SK-MEL-5 (cell line): ENCODE data around the gene ZFPL1. TPM values are rescaled to one million over a fixed set of nuclear protein-coding genes. Genes with fewer than 3 reads are reported as not detected.
"Not testable (repeated sequence)": the region's sequence is repeated elsewhere in the genome, so short reads cannot be mapped to it uniquely, and the experiment has no call there.

Experiments
- DNase-seq: peaks from one replicate; pipeline ENCODE4 v3.0.0-alpha.2; 2016; ENCODE audit warnings: low read depth, low spot score
- in situ Hi-C: cut with HindIII; loops from 2 replicates; pipeline ENCODE4 v1.10.0; 2016; ENCODE audit warnings: low sequenced_read_pairs, high pct_unique_total_duplicates, low pct_unique_long_range_greater_than_20kb
- total RNA-seq: library from RNA; depleted of rRNA; stranded (reverse); fragments of >200 nt; shearing (Covaris generic); gene quantifications from 2 replicates; pipeline ENCODE4 v1.2.3, GENCODE V29; 2014

ZFPL1 gene
- total RNA-seq, 1 experiment from 2014 or later, result 22.2 TPM

DNA sequence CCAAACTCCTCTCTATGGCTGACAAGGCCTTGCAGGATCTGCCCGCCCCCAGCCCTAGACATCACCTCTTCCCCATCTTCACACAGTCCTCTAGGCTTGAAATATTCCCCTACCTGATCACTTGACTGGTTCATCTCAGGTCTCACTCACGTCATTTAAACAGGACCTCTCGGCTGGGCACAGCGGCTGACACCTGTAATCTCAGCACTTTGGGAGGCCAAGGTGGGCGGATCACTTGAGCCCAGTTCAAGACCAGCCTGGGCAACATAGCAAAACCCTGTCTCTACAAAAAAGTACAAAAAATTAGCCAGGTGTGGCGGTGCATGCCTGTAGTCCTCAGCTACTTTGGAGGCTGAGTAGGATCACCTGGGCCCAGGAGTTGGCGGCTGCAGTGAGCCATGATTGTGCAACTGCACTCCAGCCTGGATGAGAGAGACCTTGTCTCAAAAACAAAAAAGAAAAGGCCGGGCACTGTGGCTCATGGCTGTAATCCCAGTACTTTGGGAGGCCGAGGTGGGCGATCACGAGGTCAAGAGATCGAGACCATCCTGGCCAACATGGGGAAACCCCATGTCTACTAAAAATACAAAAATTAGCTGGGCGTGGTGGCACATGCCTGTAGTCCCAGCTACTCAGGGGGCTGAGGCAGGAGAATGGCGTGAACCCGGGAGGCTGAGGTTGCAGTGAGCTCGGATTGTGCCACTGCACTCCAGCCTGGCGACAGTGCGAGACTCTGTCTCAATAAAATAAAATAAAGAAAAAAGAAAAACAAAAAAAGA lies 35.1 kb downstream of the ZFPL1 start:
- DNase-seq, in situ Hi-C loops: not testable (repeated sequence)

- in situ Hi-C loops, result no loop called here
- no peak for DNase-seq
These were observed 35.6 kb downstream of the ZFPL1 start for GRCh38 chr11:65119670-65119995.

DNA sequence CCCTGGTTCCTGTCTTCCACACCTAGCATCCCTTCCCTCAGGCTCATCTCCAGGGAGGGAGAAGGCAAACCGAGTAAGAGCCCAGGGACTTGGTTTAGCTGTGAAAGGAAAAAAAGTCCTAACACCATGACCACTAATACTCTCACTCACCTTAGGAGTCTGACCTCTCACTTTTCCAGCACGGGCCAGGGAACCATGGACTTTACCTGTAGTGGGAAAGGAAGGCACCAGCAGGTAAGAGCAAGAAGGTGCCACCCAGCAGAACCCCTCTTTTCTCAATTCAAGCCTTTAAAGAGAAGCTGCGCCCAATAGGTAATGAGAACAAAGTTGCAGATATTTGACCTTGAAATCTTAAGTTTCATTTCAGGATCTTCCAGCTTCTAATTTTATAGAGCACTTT lies 36.8 kb downstream of the ZFPL1 start:
- no peak for DNase-seq
- in situ Hi-C loops, result no loop called here

DNA sequence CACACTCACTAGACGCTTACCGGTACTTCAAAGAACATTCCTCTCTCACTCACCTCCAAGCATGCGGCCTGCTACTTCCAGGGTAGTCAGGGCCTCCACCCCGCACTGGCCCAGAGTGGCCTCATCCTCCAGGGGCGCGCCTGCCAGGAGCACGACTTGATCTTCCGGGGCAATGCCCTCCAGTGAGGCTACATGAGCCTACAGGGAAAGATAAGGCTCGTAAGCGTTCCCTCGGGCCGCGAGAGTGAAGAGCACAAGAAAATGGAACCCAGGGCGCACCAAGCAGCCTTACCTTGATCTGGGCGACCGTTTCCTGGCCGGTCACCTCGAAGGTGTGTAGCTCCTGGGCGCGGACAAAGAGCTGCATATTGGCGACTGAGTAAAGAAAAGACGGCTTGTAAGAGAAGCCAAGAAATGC lies 37.4 kb downstream of the ZFPL1 start:
- no peak for DNase-seq
- in situ Hi-C loops, result no loop called here

DNA sequence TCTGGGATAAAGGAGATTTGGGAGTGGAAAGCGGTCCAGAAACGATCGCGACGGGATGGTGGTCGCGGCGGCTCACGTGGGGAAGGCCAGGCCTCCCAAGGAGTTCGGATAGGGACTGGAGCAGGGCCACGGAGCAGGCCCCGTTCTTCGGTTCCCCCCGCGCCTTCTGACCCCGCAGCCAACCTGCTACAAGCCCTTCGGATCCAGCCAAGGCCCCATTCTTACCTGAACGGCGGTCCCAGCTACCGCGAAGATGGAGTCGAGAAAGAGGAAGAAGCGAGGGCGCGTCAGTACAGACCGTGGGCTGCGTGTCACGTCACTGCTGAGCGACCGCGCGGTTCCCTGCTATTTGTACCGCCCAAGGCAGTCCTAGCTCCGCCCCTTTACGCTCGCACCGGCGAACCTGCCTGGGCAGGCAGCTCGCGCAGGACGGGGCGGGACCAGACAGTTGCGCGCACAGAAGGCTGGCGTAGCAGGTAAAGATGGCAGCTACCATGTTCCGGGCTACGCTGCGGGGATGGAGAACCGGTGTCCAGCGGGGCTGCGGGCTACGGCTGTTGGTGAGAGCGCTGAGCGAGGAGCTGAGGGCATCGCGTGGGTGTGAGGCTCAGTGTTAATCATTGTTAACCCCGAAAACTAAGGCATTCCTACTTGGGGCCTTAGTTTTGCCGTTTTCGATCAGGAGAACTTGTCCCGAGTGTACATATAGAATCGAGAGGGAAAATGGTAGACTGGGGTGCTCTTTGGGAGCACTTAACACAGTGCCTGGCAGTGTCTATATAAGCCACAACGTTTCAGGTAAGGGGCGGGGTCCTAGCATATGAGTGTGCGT lies 38.1 kb downstream of the ZFPL1 start, which contains the start of the genes FAU and MRPL49:
TSS of gene FAU (minus strand) at position 270 of the 832 bp plus-strand sequence. CDS start 321 bp downstream, outside the sequence.
TSS of gene MRPL49 (plus strand) at position 457 of the 832 bp plus-strand sequence. CDS start at position 483, 26 bp downstream.
- peak; percentile 96 for DNase-seq
- in situ Hi-C loops, result no loop called here

- in situ Hi-C loops, result no loop called here
These were observed 40.6 kb downstream of the ZFPL1 start for GRCh38 chr11:65124480-65125196.

DNA sequence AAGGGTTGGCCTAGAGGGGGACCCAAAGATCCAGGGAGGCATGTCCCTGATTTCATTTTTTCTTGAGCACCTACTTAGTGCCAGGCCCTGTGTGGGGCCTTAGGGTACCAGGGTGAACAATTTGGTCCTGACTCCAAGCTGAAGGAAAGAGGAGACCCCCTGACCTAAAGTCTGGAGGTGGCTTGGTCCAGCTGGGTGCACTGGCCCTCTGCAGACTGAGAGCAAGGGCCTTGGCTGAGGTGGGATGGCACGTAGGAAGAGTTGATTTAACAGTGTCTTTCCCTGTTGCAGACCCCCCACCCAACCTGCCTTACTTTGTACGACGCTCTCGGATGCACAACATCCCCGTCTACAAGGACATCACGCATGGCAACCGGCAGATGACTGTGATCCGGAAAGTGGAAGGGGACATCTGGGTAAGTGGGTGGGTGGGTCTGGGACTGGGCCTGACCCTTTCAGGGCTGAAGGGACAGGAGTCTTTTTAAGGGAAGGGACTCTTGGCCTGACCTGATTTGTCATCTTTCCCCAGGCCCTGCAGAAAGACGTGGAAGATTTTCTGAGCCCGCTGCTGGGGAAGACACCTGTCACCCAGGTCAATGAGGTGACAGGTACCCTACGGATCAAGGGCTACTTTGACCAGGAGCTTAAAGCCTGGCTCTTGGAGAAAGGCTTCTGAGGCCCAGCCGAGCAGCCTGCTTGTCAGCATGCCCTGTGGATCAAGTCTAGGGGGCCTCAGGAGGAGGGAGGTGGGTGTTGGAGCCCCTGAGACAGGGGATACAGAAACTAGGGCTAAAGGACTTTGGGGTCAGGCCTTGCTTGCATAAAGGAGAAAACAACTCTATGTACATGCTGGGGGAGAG lies 41.4 kb downstream of the ZFPL1 start:
- no peak for DNase-seq
- in situ Hi-C loops, result no loop called here

More at GRCh38 chr11:65124480-65125196, 40.6 kb downstream of the ZFPL1 start:
- DNase-seq, result no peak

DNA sequence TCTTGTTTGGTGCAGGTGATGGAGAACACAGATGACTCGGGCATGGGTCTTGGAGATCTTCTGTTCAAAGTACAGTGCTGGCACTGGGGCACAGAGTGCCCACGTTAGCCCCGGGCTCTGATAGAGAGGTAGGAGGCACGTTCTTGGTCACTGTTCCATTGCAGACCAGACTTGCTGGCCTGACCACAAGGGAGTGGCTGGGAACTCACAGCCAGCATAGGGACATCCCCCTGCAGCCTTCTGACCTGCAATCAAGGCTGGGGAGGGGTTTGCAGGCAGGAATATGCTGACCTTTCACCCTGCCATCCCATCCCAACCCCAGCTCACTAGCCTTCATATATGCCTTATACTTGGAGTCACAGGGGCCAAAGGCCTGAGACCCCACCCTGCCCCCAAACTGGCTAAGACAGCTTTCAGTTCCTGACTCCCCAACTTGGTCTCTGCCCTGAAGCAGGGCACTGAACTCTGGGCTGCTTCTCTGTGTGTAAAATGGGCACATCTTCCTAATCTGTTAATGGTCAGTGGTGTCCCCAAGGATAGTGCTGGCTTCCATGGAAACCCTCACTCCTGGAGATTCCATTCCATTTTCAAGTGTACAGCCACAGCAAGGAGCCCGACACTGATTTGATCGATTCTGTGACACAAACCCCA lies 42.7 kb downstream of the ZFPL1 start:
- in situ Hi-C loops, result no loop called here
- DNase-seq, result no peak

DNA sequence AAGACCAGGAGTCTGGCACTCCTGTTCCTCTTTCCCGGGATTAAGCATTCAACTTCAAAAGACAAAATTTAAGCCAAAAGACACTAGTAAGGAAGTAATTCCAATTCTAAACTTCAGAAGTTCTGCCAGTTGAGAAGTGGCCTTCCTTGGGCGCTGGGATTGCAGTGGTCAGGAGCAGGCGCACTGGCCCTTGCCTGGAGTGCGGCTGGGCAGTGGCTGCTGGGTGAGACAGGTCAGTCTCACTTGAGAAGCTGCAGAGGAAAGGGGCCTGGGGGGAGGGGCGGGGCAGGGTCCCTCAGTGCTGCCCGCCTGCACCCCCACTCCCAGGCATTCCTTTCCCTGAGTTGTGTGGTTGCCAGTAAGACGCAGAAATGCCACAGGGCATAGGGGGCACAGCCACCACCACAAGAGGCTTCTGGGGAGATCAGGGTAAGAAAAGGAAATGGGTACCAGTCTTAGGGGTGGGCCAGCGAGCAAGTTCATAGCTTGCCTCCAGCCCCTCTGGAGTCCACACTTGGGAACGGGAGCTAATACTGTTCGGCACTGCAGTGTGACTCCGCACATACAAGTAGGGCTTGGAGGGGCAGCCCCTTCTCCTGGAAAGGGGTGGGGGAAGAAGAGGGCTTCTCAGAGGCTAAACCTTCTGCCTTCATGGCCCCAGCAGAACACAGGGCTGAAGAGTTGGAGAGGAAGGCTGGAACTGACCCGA lies 43.6 kb downstream of the ZFPL1 start:
- in situ Hi-C loops, result no loop called here
- DNase-seq, result no peak

GRCh38 chr11:65128182-65129145 lies 44.4 kb downstream of the ZFPL1 start:
- DNase-seq, result no peak

DNA sequence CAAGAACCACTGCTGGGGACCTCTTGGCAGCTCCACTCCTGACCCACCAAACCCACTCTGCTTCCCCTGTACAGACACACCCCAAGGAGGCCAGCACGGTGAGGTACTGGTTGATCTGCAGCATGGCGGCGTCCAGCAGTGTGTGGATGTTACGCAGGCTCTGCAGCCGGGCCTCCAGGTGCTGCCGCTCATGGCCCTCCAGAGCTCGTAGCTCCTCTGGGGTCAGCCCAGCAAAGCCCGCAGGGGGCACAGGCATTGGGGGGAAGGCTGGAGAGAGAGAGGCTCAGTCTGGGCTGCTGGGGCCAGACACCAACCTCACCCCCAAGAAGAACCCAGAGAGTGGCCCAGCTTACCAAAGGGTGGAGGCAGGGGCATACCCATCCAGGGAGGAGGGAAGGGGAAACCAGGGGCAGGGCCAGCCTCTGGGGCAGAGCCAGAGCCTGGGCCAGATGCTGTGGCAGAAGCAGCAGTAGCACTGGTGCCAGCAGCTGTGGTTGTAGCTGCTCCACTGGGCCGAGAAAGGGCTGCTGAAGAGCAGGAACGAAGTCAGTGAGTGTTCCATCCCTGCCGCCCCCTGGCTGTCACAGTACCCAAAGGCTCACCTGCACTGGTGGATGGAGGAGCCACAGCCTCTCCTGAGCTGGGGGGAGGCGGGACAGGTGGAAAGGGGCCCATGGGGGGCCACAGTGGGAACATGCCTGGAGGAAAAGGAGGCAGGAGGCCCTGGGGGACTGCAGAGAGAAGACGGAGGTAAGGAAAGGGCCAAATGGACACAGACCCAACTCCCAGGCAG lies 45.8 kb downstream of the ZFPL1 start:
- in situ Hi-C loops, result no loop called here
- DNase-seq, result no peak

More at GRCh38 chr11:65128182-65129145, 44.4 kb downstream of the ZFPL1 start:
- in situ Hi-C loops, result no loop called here

DNA sequence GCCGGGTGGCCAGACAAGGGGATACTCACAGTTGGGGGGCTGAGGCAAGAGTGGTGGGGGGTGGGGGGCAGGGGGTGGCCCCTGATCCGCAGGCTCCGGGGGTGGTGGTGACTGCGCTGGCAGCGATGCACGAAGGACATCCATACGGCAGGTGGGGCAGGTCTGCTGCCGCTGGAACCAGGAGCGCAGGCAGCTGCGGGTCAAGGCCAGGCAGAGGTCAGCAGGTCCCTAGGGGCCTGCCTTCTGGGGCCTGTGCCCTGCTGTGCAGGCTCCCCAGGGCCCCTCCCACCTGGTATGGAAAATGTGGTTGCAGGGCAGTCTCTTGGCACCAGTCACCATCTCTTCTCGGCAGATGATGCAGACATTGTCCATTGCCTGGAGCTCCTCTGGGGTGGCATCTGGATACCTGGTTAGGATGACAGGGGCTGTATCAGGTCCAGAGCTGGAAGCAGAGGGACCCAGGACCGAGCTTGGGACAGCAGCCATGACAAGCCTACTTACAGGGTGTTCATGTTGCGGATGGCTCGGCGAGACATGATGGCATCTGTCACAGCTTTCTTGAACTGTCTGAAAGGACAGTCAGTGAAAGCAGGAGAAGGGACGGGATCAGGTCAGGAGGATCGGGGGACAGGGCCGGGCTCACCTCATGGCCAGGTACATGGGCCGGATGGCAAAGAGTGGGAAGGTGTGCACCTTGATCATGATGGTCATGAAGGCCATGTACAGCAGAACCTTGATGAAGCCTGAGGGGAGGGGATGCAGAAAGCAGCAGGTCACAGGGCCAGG lies 46.8 kb downstream of the ZFPL1 start:
- in situ Hi-C loops, result no loop called here
- no peak for DNase-seq

DNA sequence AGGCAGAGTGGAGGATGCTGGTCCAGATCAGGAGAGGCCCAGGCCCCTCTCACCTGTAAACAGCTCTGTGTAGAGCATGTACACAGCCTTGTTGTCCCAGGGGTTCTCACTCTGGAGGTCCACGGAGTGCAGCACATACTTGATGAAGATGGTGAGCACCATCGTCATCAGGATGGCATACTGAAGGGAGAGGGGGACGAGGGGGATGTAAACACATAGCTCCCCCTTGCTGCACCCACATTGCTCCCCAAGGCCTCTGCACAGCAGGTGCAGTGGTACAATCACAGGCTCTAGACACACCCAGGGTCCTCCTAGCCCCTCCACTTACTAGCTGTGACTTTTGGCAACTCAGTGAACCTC lies 47.4 kb downstream of the ZFPL1 start:
- no peak for DNase-seq
- in situ Hi-C loops, result no loop called here

DNA sequence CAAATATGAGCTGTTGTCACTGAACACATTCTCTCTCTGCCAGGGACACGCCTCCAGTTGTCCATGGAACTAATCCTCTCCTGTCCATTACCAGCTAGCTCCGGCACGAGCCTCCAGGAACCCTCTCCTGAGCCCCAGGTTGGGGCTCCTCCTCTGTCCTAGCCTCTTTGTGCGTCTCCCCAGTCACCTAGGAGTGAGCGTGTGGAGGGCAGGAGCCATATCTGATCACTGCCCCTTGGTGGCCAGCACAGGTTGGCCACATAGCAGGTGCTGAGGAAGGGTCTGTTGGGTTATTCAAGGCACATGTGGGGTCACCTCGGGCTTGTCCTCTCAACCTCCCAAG lies 47.8 kb downstream of the ZFPL1 start:
- no peak for DNase-seq
- in situ Hi-C loops, result no loop called here
